PC-3 (cell line): ENCODE data around the gene TAGLN. TPM values are rescaled to one million over a fixed set of nuclear protein-coding genes. Genes with fewer than 3 reads are reported as not detected.

Source experiments
- ATAC-seq: fragments of 200-7000 bp; cut with Tn5 transposase; 2 replicates; pipeline ENCODE4 v1.9.1; 2020; ENCODE audit warnings: mild to moderate bottlenecking, moderate library complexity
- BruUV-seq: library from RNA; stranded (reverse); fragments of 400-500 nt; replicated peaks from 2 replicates; lab custom pipeline; 2021; lab: Mats Ljungman, UMichigan
- CTCF ChIA-PET: fragments of 300-600 bp; sonication (Branson Sonifier 250); formaldehyde crosslinking; loops from one replicate; lab custom pipeline; 2022; ENCODE audit warnings: antibody characterized with exemption; lab: Charles Lee
- POLR2A ChIA-PET: fragments of 300-600 bp; sonication (Branson Sonifier 250); formaldehyde crosslinking; loops from one replicate; lab custom pipeline; 2022; ENCODE audit warnings: antibody characterized with exemption; ENCODE audit not compliant: unreplicated experiment; lab: Charles Lee
- DNase-seq: peaks from one replicate; pipeline ENCODE4 v3.0.0-alpha.2; 2015
- H2AFZ ChIP-seq: fragments of 300-600 bp; sonication (generic); 2 replicates; pipeline ENCODE4 v1.6.0; 2016; ENCODE audit warnings: antibody characterized with exemption, low read length
- H3F3A ChIP-seq: fragments of 300-600 bp; sonication (generic); one replicate; pipeline ENCODE4 v1.6.0; 2017; ENCODE audit warnings: antibody characterized with exemption, low read length, control low read depth, mild to moderate bottlenecking; ENCODE audit not compliant: unreplicated experiment
- H3K27ac ChIP-seq: fragments of 300-600 bp; sonication (generic); 2 replicates; pipeline ENCODE4 v1.5.1; 2016; ENCODE audit warnings: mild to moderate bottlenecking, low read length
- H3K27me3 ChIP-seq: fragments of 300-600 bp; sonication (generic); 2 replicates; pipeline ENCODE4 v1.6.1; 2016; ENCODE audit warnings: low read length, mixed read lengths
- H3K36me3 ChIP-seq: fragments of 300-600 bp; sonication (generic); 2 replicates; pipeline ENCODE4 v1.6.1; 2016; ENCODE audit warnings: low read depth, mixed run types, low read length, mixed read lengths
- H3K4me1 ChIP-seq: fragments of 300-600 bp; sonication (generic); 2 replicates; pipeline ENCODE4 v1.5.1; 2016; ENCODE audit warnings: low read length; ENCODE audit not compliant: insufficient read depth
- H3K4me2 ChIP-seq: fragments of 300-600 bp; sonication (generic); 2 replicates; pipeline ENCODE4 v1.6.0; 2016; ENCODE audit warnings: low read length
- H3K4me3 ChIP-seq: fragments of 300-600 bp; sonication (generic); 2 replicates; pipeline ENCODE4 v1.5.1; 2016; ENCODE audit warnings: mild to moderate bottlenecking, low read length, mixed read lengths
- H3K79me2 ChIP-seq: fragments of 300-600 bp; sonication (generic); 2 replicates; pipeline ENCODE4 v1.6.1; 2017; ENCODE audit warnings: low read length, mixed read lengths
- H3K9ac ChIP-seq: fragments of 300-600 bp; sonication (generic); 2 replicates; pipeline ENCODE4 v1.6.0; 2016; ENCODE audit warnings: mild to moderate bottlenecking, low read length
- H3K9me2 ChIP-seq: fragments of 300-600 bp; sonication (generic); replicated peaks from 2 replicates; pipeline ENCODE4 v1.6.1; 2016; ENCODE audit warnings: mixed run types, low read length, mixed read lengths
- H3K9me3 ChIP-seq: fragments of 300-600 bp; sonication (generic); 2 replicates; pipeline ENCODE4 v1.6.1; 2016; ENCODE audit warnings: low read length, mixed read lengths
- H4K20me1 ChIP-seq: fragments of 300-600 bp; sonication (generic); 2 replicates; pipeline ENCODE4 v1.6.1; 2016; ENCODE audit warnings: low read length, mixed read lengths
- CTCF ChIP-seq: fragments of 300-600 bp; sonication (generic); conservative IDR thresholded peaks from 2 replicates; pipeline ENCODE4 v1.5.1; 2017; ENCODE audit warnings: antibody characterized with exemption, low read depth, mild to moderate bottlenecking, low read length
- EZH2 ChIP-seq: fragments of 300-600 bp; sonication (generic); IDR thresholded peaks from one replicate; pipeline ENCODE4 v1.6.1; 2017; ENCODE audit warnings: antibody characterized with exemption, mild to moderate bottlenecking, low read length; ENCODE audit not compliant: unreplicated experiment
- EZH2phosphoT487 ChIP-seq: fragments of 300-600 bp; sonication (generic); IDR thresholded peaks from 2 replicates; pipeline ENCODE4 v1.6.1; 2018; ENCODE audit warnings: mild to moderate bottlenecking, antibody characterized with exemption, low read length, borderline replicate concordance
- intact Hi-C: fragments of 100-400 bp; cut with micrococcal nuclease; formaldehyde crosslinking; loops from 2 replicates; pipeline ENCODE4 v1.9.0; 2023
- total RNA-seq: library from RNA; depleted of rRNA; stranded (reverse); fragments of >200 nt; gene quantifications from 2 replicates; pipeline ENCODE4 v1.2.3, GENCODE V29; 2014

The TAGLN gene
- total RNA-seq, 1 experiment from 2014 or later = 10.3 TPM

GRCh38 chr11:117187007-117187406 is 12.2 kb upstream of the TAGLN start:
- Histone ChIP-seq H3K9ac (no peak overlapping the region), H3K36me3 (no peaks in the 10 kb centered on the region)
- POLR2A ChIA-PET = no interaction called here

DNA sequence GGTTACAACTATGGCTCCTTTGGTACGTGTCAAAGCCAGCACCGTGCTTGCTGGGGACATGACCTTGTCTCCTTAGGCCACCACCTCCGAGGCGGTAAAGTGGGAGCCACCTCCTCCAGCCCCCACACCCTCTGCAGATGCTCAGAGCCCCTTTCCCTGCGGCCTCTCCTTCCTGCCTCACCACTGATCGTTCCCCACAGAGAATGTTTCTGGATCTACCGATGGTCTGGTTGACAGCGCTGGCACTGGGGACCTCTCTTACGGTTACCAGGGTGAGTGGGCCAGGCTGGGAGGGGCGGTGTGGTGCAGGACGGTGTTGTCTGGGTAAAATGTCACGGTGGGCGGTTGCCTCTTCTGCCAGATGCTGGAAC is 11.8 kb upstream of the TAGLN start:
- no peak for DNase-seq
- Histone ChIP-seq H2AFZ (no peak overlapping the region), H3K9me3 (no peaks in the 10 kb centered on the region), H3K27me3 (no peaks in the 10 kb centered on the region), H3K9ac (no peak overlapping the region), H3F3A (no peaks in the 10 kb centered on the region), H3K27ac (no peak overlapping the region), H3K9me2 (no peaks in the 10 kb centered on the region), H3K79me2 (no peaks in the 10 kb centered on the region), H3K4me3 (no peak overlapping the region), H3K36me3 (no peaks in the 10 kb centered on the region), H3K4me2 (no peak overlapping the region), H3K4me1 (peaks cover 25% of the 10 kb centered on the region), H4K20me1 (no peaks in the 10 kb centered on the region)
- intact Hi-C loops = no loop called here
- CTCF ChIA-PET = no interaction called here
- ATAC-seq = no peak
- POLR2A ChIA-PET = no interaction called here
- no TSS peak for BruUV-seq
- no peak for TF ChIP-seq EZH2phosphoT487
- no peak for TF ChIP-seq CTCF
- no peak for TF ChIP-seq EZH2

More at GRCh38 chr11:117187007-117187406, 12.2 kb upstream of the TAGLN start:
- ATAC-seq = no peak
- Histone ChIP-seq H3K9me3 (no peaks in the 10 kb centered on the region), H3K27me3 (no peaks in the 10 kb centered on the region), H3F3A (no peaks in the 10 kb centered on the region), H2AFZ (no peak overlapping the region), H3K9me2 (no peaks in the 10 kb centered on the region), H3K4me1 (peaks cover 25% of the 10 kb centered on the region), H3K79me2 (no peaks in the 10 kb centered on the region), H4K20me1 (no peaks in the 10 kb centered on the region), H3K4me2 (no peak overlapping the region), H3K4me3 (no peak overlapping the region), H3K27ac (no peak overlapping the region)
- no peak for TF ChIP-seq EZH2
- no peak for TF ChIP-seq CTCF
- TF ChIP-seq EZH2phosphoT487 = no peak
- DNase-seq = no peak
- CTCF ChIA-PET = no interaction called here
- no TSS peak for BruUV-seq
- intact Hi-C loops = no loop called here

DNA sequence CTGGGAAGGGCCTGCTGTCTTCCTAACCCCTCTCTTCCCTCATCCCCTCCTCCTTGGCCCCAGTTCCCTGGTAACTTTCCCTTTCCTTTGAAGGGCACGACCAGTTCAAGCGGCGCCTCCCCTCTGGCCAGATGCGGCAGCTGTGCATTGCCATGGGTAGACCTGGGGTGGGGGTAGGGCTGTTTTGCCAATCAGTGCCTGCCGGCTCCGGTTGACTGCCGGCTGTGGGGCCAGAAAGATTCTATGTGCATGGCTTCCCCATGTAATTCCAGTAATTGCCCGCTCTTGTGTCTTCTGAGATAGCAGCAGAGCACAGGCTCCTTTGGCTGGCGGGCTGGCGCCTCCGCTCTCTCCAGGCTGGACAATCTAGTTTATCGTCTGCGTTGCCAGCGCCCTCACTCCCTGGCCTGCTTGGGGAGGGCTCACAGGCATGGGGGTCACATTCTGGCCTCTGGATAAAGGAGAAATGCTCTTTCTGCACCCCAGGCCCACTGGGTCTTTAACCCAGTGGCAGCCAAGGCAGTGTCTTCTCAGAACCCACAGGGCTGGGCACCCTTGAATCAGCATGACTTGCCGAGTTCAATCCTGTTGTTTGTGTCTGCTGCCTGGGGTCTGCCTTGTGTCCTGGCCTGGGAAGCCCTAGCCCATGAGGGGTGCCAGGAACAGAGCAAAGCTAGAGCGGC is 11.2 kb upstream of the TAGLN start:
- Histone ChIP-seq H3K4me1 (peaks cover 25% of the 10 kb centered on the region), H3K4me3 (no peak overlapping the region), H4K20me1 (no peaks in the 10 kb centered on the region), H3K36me3 (no peaks in the 10 kb centered on the region), H3K79me2 (no peaks in the 10 kb centered on the region), H3K9me2 (no peaks in the 10 kb centered on the region), H3K4me2 (no peak overlapping the region), H3K27me3 (no peaks in the 10 kb centered on the region), H3K9me3 (no peaks in the 10 kb centered on the region), H3K27ac (no peak overlapping the region), H3F3A (no peaks in the 10 kb centered on the region), H3K9ac (no peak overlapping the region), H2AFZ (no peak overlapping the region)
- ATAC-seq (no peak), DNase-seq (no peak)
- POLR2A ChIA-PET = no interaction called here
- BruUV-seq = no TSS peak
- intact Hi-C loops = no loop called here
- TF ChIP-seq EZH2phosphoT487 (no peak), CTCF (no peak), EZH2 (no peak)
- CTCF ChIA-PET = no interaction called here
